ENCODE results near the gene FAM13A.
"Not testable (repeated sequence)": the region's sequence is repeated elsewhere in the genome, so short reads cannot be mapped to it uniquely, and the experiment has no call there.

The FAM13A gene

DNA sequence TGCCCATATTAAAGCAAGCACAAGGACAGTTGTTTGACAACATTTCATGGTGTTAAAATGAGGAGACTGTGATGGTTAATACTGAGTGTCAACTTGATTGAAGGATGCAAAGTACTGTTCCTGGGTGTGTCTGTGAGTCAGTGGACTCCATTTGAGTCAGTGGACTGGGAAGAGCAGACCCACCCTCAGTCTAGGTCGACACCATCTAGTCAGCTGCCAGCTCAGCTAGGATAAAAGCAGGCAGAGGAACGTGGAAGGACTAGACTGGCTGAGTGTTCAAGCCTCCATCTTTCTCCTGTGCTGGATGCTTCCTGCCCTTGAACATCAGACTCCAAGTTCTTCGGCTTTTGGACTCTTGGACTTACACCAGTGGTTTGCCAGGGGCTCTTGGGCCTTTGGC, 203.4 kb downstream of the FAM13A start:
- DNase-seq (ENCODE audit: low read depth, low spot score) = not testable (repeated sequence)

DNA sequence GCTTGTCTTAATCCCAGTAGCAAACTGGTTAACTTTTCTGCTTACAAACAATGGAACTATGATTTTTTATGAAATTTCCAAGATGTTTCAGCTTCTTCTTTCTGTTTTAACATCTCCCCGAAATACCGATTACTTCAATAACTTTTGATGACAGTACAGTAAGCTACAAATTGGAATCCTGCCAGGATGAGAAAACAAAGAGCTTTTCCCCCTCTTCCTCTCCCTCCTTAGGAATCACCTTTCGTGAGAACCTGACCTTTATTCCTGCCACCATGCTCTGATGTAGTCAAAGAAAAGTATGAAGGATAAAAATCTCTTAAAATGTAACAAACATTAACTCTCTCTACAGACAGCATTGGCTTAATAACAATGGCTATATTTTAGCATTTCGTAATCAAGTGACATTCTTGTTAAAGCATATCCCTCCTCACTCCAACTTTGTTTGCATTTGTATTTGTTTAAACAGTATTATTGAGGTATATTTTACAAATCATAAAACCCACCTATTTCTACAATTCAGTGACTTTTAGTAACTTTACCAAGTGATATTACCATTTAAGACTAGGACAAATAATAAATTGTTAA, 210.7 kb downstream of the FAM13A start:
- DNase-seq (ENCODE audit: low read depth, low spot score) = no peak

DNA sequence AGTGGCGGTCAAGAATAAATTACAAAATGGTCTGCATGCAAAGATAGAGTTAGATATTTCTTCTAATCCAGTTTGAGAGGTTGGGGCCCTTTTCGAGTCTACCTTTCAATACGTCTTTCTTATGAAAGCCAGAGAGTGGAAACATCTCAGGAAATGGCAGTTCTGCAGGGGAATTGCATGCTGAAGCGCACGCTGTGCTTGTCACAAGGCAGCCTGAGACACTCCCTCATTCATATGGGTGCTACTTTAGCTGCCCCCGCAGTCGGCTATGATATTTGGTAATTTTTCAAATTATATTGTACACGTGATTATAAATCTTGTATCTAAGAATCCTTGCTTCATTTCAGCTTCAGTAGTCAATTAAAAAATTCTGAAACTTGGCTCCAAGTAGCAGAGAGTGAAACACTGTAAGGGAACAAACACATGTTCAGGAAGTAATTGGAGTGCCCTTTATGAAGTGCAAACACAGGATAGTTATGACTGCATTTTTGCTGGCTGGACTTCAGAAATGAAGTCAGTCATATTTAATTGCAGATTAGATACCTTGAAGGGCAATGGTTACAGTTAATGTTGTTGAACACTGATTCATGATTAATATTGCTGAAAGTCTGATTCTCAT, 213.8 kb downstream of the FAM13A start:
- no peak for DNase-seq (ENCODE audit: low read depth, low spot score)

DNA sequence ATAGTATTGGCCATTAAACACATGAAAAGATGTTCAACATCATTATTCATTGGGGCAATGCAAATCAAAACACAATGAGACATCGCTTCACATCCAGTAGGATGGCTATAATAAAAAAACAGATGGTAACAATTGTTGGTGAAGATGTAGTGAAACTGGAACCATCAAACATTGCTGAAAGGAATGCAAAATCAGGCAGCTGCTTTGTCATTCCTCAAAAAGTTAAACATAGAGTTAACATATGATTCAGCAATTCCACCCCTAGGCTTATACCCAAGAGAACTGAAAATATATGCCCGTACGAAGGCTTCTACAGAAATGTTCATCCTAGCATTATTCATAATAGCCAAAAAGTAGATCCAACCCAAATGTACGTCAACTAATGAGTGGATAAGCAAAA, 215.3 kb downstream of the FAM13A start:
- no peak for DNase-seq (ENCODE audit: low read depth, low spot score)

DNA sequence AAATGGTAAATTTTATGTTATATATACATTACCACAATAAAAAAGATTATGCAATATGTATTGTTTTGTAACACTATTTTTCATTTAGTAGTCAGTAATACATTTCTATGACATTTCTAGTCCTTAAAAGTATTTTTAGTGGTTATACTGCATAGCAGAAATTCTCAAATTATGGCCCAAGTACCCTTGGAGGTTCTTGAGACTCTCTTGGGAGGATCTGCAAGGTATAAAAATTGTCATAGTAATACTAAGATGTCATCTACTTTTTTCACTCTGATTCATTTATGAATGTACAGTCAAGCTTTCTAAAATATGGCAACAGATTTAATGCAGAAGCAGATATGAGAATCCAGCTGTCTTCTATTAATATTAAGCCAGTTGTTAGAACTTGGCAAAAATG, 220.8 kb downstream of the FAM13A start:
- no peak for DNase-seq (ENCODE audit: low read depth, low spot score)

DNA sequence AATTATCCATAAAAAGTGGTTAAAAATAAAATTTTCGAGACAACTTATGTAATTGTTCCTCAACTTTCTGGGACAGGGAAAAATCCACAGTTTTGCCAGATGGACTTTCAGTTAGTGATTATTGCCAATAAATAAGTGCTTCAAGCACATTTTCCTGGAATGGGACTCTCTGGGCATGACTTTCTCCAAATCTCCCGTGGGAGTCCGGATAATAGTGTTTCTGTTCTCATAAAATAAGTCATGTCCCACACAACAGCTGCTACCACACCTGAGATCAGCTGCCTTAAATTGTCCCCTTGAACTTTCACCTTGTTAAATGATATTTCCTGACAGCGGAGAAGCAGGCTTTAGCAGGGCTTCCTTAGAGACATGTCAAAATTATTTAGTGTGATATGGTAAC, 226.0 kb downstream of the FAM13A start:
- DNase-seq (ENCODE audit: low read depth, low spot score) = no peak

DNA sequence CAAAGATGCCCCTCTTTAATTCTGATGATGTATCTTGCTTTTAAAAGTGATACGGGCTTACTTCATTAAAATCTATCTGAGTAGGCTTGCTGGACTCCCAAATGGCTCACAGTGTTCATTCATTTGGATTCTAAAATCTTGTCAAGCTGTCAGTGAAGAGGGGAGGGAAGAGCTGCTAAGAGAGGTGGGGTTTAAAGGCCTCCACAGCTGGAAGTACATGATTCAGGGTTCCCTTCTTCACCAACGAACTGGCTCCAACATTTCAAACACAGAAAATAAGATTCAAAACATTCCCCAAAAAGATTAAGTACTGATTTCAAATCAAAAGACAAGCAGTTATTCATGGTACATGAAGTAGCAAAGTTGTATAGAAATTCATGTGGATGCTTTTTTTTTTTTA, 226.4 kb downstream of the FAM13A start:
- DNase-seq (ENCODE audit: low read depth, low spot score) = no peak

DNA sequence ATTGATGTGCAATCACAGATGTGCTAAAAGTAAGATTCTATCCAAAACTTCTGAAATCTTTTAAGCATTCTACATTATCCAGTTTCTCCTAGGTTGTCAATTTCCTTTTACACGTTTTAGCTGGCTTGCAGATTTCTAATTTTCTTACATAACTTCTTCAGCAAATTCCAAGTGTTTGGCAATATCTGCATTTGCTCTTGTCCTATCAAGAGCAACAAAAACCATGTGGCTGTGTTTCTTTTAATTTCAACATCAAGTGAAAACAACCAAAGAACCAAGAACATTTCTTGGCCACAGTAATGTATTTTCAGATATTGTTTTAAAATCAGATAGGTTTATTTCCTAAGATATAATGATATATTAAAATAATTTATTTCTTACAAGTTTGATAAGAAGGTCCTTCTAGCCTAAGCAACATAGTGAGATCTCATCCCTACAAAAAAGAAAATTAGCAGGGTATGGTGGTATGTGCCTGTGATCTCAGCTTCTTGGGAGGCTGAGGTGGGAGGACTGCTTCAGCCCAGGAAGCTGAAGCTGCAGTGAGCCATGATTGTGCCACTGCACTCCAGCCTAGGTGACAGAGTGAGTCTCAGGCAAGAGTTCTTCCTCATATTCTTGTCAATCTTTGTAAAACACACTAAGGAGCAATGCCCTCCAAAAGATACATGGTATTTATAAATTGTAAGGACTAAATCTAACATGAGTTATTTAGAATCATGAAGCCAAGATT, 228.0 kb downstream of the FAM13A start:
- no peak for DNase-seq (ENCODE audit: low read depth, low spot score)

DNA sequence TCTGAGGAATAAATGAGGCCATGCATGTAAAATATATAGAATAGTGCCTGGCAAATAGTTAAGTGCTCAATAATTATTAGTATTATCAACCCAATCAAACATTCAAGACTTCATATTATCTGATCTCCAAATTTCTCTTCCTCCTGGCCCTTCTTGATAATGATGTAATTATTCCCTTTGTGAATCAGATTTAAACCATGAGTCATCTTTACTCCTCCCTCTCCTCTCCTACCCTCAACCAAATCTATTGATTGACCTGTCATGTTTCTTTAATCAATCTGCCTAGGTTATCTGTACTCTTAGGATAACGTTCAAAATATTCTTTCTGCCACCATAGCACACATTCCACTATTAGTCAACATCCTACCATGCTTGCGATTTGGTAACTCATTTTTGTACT, 229.5 kb downstream of the FAM13A start:
- no peak for DNase-seq (ENCODE audit: low read depth, low spot score)

DNA sequence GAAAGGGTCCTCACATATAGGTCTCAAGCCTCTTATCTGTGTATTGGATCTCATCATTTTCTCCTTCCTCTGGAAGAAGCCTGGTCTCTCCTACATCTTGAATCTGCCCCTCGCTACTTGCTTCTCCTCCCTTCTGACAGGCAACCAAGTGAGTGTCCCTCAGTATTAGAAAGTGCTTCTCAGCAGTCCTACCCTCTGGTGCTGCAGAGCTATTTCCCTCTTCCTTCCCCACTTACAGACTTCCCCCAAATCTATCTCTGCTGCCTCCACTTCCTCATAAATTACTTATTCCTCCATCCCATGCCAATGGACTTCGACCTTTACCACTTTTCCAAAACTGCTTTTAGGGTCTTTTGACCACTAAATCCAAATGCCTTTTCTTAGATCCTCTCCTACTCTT, 230.2 kb downstream of the FAM13A start:
- DNase-seq (ENCODE audit: low read depth, low spot score) = no peak

DNA sequence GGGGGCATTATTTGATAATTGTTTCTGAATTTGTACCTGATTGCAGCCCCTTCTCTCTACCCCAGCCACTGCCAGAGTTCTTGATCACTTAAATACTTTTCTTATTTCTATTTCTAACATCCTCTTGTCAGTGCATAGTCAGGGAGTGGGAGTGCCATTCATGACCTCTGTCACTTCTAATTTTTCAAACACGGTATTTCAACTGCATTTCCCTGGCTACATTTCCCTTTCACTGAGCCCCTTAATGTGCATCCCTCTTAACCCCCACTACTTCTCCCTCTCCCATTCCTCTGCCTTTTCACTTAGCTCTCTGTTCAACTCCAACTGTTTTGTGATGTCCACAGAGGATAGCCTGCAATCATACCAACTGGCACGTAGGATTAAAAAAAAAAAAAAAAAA, 231.1 kb downstream of the FAM13A start:
- no peak for DNase-seq (ENCODE audit: low read depth, low spot score)

DNA sequence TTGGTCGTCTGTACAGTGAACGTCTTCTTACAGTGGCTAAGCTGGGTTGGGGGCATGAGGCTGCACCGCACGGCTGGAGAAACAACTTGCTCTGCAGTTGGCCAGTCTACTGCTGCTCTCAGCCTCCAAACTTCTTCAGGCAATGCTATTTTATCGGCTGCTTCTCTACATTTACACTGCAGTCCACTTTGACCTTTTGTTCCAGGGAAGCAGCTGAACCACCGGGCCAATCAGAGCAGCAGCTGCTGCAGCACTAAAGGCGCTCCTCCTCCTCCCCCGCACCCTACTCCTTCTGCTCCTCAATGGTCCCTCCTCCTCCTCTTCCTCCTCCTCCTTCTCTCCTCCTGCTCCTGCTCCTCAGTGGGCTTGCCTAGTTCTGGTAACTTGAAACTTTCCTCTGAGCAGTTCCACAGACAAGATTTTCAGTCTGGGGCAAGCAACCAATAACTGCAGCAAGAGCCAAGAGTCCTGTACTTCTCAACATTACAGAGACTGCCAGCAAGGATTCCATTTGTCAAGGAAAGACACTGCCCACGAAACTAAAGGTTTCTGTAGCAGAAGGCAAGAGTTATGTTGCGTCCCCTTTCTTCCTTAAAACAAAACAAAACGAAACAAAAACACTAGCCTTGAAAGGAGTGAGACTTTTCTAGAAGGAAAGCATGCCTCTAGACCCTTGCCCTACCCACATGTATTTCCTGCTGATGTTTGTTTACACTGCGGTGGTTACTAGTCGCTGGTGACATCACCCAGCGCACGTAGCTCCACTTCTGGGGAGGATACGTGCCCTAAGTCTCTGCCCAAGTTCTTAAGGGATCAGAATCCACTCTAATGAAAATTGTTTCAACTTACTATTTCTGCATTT, 233.7 kb downstream of the FAM13A start:
- DNase-seq (ENCODE audit: low read depth, low spot score) = peak; percentile 95

DNA sequence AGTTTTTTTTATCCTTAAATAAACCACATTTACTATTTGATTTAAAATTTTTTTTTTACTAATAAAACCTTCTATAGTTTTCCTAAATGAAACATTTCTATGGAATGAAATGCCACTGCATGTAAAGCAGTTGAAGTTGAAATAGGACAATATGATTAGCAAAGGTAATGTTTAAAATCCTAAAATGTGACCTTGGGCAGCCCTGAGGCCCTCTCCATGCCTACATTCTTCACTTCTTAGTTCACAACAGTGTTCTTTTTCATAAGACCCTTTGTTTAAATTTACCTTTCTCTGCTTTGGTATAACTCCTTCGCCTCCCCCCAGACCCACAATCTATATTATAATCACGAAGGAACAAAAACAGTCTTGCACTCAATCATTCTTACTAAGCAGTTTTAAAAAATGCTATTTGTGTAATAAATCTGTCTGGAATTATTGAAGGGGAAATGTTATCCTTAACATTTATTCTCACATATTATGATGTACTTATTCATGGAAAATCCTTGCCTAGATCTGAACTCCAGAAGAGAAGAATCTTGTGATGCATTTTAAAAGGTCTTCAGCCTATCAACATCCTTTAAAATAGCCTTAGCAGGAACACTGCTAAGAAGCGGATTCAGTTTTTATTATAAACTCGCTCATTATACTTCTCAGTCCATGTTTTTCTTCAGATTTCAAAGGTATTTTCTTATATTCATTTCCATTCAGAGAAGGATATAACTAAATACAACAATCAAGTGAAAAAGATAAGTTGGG, 234.8 kb downstream of the FAM13A start:
- DNase-seq (ENCODE audit: low read depth, low spot score) = no peak

DNA sequence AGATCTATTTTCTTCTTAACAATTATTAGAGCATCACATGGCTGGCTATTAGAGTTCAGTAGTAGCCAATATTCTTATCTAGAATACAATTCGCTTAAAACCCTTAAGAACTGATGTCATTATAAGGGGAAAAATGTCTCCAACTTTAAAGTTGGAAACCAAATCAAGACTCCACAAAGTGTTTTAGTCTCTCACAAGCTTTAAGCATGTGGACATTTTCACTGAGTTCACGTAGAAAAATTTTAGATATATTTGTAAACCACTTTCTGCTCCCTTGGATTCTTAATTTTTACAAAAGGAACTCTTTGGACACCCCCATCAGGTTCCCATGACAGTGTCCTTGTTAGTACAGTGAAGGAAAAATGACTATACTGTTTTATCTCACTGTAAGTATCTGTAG, 235.5 kb downstream of the FAM13A start:
- DNase-seq (ENCODE audit: low read depth, low spot score) = no peak

DNA sequence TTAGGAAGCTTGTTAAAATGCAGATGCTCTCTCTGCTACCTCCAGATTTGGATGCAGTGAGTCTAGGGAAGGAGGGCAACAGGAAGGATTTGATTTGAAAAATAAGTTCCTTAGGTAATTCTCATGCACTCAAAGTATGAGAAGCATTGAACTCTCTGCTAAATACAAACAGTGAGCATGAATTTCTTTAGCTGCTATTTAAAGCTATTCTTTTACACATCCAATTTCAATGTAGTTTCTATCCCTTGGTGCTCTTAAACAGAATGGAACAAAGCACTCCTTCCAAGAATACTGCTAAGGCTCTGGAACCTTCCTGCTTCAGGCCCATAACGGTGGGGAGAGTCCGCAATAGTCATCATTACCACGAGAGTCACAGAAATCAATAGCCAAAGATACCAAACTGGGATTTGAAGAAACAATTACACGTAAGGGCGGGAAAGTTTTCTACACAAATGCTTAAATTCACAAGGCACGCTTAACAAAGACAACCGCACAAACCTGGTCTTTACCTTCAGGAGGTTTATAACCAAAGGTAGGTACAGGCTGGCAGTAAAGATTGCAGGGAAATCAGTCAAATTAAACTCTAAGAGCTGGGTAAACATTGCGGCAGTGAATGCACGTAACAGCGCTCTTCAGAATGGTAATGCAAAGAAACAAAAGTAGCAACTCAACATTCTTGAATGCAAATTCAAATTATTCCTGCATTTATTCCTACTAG, 236.1 kb downstream of the FAM13A start:
- DNase-seq (ENCODE audit: low read depth, low spot score) = no peak

DNA sequence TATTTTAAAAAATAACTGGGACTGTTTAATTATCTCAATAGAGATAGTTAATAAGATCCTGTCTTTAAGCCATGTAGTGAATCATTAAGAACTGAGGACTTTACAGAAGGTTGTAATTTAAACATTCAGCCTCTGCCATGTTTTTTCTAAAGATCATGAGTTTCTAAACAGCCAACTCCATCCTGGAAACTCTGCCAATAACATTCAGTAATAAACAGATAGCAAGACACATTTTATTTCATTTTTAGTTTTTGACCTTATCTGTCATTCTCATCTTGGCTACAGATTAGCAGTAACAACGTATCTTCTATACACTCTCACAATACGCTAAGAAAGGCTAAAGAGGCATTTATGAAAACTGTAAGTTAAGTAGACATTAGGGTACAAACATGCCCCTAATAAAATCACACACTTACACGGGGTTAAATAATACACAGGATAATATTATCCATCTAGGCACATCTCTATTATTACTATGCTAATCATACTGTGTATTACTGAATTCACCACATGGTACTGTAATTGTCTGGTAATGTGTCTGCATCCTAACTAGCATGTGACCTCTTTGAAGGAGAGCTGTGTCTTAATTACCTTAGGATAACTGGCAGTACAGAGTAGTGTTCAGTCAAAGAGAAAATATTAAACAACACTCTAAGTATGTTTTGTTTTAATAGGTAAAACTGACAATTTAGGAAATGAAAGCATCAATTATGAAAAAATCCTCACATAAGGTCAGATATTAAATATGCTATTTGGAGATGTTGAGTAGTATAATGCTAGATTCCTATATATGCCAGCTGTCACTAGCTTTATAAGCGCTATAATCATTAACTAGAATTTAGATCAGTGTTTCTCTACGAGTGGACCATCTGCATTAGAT, 236.9 kb downstream of the FAM13A start:
- no peak for DNase-seq (ENCODE audit: low read depth, low spot score)

DNA sequence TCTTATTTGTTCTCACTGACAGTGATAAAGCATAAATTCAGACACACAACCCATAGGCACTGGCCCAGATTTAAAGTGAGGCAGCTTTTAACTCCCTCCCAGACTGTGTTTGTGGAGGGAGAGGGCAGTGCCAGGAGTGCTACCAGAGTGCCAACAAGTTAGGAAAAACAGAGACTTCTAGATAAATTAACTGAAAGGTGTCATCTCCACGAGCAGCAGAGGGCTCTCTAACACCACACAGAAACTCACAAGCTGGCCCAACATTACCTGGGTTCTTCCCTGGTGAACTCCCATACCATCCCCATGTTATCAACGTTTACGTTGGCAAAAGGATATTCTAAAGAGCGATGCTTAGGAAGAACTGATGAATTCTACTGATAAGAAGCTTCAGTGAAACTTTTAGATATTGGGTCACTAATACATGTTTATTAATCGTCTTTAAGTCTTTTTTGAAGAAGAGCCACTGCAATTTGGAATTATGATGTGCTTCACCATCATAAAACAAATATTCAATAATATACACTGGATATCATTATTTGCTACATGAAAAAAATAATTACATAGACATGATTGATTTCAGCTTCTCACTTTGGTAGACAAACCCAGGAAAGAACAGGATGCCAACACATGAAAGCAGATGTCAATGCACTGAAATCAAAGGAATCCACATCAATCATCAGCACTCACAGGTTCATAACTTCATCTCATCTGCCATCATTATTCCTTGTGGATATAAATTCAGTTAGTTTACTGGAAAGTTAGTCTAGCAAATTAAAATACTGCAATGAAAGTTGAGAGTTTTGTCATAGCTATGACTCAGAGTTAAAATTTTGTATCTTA, 238.1 kb downstream of the FAM13A start:
- DNase-seq (ENCODE audit: low read depth, low spot score) = peak; percentile 44

DNA sequence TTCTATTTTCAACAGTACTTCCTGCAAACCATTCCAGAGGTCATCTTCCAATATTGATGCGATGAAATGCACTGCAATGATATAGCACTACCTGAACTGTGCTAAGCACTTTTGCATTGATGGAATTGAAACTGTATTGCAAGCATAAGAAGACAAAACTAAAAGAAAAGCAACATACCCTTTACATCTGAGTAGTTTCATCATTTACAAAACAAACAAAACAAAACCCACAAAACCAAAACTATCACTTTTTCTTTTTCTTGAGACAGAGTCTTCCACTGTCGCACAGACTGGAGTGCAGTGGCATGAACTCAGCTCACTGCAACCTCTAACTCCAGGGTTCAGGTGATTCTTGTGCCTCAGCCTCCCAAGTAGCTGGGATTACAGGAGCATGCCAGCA, 239.2 kb downstream of the FAM13A start:
- no peak for DNase-seq (ENCODE audit: low read depth, low spot score)

DNA sequence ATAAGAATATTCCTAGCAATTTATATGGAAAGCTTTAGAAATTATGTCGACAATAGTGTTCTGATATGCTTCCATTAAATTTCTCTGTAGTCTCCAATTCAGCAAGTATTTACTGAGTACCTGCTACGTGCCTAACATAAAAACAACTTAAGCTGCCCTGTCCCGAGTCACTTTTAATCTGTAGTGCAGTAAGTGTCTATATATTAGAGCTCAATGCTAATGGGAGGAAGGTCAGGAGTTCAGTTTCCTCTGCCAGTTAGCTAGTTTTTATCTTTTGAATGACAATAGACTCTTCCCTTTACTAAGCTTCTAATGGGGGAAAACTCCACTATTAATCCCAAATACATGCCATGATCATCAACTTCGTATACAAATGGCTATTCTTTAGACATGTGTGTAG, 240.6 kb downstream of the FAM13A start:
- DNase-seq (ENCODE audit: low read depth, low spot score) = no peak
